Stimulated activated CD8-positive, alpha-beta memory T cell treated with anti-CD3 and anti-CD28 coated beads, Interleukin-4, amount 100 ng/mL, for 24 hours (primary cell): ENCODE measurements around the gene SLC51B.
"Not testable (repeated sequence)": the region's sequence is repeated elsewhere in the genome, so short reads cannot be mapped to it uniquely, and the experiment has no call there.

Source experiments
- DNase-seq: peaks from one replicate; pipeline ENCODE4 v3.0.0-alpha.2; 2020; ENCODE audit warnings: low read depth

The SLC51B gene

GRCh38 chr15:65066635-65067316 is 21.6 kb downstream of the SLC51B start:
- DNase-seq: no peak

GRCh38 chr15:65067317-65067644 is 22.1 kb downstream of the SLC51B start:
- no peak for DNase-seq

DNA sequence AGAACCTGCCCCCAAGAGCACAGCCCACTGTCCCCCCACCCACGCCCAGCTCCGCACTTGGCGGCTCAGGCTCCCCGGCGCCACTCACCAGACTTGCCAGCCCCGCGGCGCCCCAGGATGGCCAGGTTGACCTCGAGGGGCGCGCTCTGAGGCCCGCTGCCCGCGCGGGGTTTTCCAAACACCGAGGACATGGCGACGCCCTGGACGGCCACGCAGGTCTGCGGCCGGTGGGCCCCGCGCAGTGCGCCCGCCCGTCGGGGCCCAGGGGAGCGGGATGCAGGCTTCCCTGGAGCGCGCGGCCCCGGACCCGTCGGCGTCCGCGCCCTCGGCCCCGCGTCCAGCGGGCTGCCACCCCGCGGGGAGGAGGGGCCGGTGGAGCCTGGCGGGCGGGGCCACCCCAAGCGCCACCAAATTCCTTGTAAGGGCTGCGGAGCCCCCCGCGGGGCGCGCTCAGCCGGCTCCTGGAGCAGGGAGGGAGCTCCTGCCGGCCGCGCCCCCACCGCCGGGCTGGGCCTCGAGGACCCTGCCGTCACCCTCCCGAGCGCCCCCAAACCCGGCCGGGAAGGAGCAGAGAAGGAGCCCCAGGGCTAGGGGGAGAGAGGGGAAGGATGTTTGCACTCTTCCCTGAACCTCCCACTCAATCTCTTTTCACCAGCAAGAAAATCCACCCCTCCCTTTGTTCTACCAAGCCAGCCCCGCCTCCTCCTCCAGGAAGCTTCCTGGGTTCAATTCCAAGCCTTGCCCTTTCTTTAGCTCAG is 22.6 kb downstream of the SLC51B start, which contains the start of gene RASL12:
RASL12 (minus strand) TSS at position 347 of the 758 bp plus-strand sequence; CDS start at position 191, 156 bp downstream.
- DNase-seq: no peak

DNA sequence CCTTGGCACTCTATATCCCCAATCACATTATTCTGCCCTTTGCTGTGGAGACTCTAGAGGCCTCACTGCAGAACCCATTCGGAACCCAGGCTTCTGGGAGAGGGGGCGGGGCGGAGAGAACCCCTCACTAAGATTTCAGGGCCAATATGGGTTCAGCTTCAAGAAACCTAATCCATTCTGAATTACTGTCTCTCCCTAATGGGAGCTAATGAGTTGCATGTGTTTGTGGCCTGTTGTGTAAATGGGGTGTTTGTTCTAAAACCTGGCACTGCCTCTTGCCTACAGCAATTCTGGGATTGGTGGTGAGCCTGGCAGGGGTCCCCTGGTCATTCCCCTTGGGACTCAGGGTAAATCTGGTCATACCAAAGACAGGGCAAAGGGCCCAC is 23.2 kb downstream of the SLC51B start:
- no peak for DNase-seq

DNA sequence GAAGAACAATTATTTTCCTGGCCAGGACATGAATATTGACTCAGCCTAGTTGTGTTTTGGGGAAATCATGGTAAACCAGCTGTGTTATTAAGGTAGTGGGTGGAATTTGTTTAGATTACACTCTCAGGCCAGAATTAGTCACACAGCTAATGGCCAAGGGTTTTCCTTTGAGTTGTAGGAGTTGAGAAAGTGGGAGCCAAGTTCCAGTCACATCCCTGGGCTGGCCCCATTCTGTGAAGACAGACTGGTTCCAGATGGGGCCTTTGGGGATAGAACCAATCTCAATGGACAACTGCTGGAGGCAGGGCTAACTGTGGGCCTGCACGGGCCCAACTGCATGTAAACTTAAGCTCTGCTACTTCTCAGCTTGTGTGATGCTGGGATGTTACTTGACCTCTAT is 24.0 kb downstream of the SLC51B start:
- no peak for DNase-seq

DNA sequence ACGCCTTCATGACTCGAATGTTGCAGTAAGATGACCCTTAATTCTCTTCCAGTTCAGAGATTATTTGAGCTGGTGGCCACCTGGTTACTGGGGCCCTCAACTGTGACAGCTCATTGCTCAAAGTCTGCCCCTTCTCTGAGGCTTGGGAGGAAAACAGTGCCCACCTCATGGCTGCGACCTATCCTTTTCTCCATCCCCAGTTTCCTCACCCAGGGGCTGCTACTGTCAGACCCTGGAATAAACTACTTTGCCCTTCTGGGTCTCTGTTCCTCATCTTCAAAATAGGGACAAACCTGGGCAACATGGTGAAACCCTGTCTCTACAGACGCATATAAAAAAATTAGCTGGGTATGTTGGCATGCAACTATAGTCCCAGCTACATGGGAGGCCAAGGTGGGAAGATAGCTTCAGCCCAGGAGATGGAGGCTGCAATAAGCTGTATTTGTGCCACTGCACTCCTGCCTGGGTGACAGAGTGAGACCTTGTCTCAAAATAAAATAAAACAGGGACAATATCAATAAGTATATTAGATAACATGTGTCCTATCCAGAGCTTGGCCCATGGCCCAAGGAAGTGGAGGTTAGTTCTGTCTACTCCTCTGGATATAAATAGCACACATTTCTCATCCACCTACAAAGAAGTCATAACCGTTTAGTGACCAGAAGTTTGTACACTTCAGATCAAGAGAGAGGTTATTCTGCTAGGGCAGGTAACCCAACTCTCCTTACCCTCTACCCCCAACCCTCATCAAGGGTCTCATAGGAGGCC is 24.8 kb downstream of the SLC51B start:
- no peak for DNase-seq

DNA sequence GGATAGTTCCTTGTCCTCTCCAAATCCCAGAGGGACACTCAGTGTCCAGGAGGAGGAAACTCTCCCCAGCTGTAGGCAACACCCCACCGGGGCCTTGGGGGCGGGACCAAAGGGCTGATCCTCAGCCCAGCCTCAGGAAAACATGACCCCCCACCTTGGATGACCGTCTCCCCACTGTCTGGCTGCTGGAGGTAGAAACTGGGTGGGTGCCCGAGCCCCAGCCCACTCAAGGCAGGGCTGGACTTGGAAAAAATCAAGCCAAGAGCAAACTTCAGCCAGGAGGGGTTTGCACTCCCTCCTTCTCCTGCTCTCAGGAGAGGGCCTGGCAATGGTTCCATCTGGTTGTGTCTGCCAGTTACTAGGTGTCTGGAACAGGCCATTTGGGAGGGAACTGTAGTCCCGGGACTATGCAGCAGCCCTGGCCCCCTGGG is 26.2 kb downstream of the SLC51B start:
- no peak for DNase-seq

GRCh38 chr15:65072027-65072426 is 26.8 kb downstream of the SLC51B start:
- no peak for DNase-seq

DNA sequence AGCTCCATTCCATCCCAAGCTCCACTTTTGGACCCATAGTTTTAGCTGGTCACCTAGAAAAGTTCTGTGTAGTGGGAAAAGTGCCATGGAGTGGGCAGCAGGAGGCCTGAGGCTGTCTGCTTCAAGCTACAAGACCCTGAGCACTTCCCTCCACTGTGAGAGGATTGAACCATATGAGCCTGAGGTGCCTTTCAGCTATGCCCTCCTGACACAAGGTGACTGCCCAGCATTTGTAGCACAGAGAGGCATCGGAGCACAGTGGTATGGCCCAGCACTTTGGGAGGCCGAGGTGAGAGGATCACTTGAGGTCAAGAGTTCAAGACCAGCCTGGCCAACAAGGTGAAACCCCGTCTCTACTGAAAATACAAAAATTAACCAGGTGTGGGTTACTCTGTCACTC is 27.4 kb downstream of the SLC51B start:
- no peak for DNase-seq

DNA sequence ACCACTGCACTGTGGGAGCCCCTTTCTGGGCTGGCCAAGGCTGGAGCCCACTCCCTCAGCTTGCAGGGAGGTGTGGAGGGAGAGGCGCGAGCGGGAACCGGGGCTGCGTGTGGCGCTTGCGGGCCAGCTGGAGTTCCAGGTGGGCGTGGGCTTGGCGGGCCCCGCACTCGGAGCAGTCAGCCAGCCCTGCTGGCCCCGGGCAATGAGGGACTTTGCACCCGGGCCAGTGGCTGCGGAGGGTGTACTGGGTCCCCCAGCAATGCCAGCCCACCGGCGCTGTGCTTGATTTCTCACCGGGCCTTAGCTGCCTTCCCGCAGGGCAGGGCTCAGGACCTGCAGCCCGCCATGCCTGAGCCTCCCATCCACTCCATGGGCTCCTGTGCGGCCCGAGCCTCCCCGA is 29.8 kb downstream of the SLC51B start:
- not testable (repeated sequence) for DNase-seq

- DNase-seq: not testable (repeated sequence)
Measured at GRCh38 chr15:65075607-65076395, 30.6 kb downstream of the SLC51B start.

DNA sequence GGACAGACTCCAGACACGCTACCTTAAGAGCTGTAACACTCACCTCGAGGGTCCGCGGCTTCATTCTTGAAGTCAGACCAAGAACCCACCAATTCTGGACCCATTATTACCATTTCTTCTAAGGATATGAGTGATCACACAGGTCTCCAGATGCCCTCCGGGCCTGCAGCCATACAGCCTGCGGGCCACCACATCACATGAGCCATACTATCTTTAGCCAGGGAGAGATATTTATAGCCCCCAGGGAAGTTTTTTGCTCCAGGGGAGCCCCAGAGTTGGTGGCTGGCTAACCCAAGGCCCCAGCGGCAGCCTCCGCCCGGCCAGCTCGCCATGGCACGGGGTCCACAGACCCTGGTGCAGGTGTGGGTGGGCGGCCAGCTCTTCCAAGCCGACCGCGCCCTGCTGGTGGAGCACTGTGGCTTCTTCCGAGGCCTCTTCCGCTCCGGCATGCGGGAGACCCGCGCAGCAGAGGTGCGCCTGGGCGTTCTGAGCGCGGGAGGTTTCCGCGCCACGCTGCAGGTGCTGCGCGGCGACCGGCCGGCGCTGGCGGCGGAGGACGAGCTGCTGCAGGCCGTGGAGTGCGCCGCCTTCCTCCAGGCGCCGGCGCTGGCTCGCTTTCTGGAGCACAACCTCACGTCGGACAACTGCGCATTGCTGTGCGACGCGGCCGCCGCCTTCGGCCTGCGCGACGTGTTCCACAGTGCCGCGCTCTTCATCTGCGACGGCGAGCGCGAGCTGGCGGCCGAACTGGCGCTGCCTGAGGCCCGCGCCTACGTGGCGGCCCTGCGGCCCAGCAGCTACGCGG is 31.5 kb downstream of the SLC51B start, which contains the start of gene KBTBD13:
KBTBD13 (plus strand) TSS at position 261 of the 805 bp plus-strand sequence; CDS start at position 331, 70 bp downstream.
- DNase-seq: no peak

DNA sequence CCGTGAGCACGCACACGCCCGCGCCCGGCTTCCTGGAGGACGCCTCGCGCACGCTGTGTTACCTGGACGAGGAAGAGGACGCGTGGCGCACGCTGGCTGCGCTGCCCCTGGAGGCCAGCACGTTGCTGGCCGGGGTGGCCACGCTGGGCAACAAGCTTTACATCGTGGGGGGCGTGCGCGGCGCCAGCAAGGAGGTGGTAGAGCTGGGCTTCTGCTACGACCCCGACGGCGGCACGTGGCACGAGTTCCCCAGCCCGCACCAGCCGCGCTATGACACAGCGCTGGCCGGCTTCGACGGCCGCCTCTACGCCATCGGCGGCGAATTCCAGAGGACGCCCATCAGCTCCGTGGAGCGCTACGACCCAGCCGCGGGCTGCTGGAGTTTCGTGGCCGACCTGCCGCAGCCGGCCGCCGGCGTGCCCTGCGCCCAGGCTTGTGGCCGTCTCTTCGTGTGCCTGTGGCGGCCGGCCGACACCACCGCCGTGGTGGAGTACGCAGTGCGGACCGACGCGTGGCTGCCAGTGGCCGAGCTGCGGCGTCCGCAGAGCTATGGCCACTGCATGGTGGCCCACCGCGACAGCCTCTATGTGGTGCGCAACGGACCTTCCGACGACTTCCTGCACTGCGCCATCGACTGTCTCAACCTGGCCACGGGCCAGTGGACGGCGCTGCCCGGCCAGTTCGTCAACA is 32.2 kb downstream of the SLC51B start:
- no peak for DNase-seq

DNA sequence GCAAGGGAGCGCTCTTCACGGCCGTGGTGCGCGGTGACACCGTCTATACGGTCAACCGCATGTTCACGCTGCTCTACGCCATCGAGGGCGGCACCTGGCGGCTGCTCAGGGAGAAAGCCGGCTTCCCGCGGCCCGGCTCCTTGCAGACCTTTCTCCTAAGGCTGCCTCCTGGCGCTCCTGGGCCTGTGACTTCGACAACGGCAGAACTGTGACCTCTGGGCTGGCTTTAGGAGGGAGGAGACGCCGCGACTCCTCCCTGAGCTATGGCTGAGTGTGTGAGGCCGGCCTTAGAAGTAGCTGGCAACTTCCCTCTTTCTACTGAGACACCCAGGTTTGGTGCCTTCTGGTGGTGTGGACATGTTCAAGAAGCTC is 32.8 kb downstream of the SLC51B start:
- DNase-seq: peak; percentile 37

DNA sequence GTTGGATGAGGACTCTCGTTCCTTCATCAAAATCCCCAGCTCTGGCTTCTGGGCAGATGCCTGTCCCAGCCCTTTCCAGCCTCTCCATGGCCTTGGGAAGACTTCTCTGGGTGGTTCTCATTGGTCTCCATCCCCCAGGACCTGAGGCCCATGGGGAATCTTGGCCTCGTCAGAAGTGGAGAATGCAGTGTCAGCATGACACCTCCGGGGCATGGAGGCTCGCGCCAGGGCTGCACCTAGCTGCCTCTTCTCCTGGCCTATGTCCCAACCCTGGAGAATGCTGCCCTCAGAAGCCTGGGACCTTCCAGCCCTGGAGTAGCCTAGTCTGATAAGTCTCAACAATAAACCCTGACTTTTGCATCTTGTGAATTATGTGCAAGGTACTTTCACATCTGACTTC is 34.4 kb downstream of the SLC51B start:
- no peak for DNase-seq

DNA sequence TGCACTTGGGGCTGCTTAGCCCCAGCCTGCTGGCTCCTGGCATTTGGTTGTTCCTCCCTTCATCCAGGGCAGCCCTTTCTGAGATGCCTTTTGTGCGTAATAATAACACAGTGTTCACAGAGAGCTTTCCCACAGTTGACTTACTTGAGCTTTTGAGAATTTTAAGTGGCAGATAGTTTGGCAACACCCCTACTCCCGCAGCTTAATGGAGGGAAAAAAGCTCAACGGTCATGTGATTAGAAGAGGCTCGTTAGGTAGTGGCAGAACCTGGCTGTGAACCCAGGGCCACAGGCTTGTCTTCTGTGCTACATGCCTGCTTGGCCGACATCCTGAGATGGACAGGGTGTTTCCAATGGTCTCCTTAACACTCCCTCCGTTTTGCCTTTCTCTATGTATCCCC is 36.1 kb downstream of the SLC51B start:
- DNase-seq: no peak

DNA sequence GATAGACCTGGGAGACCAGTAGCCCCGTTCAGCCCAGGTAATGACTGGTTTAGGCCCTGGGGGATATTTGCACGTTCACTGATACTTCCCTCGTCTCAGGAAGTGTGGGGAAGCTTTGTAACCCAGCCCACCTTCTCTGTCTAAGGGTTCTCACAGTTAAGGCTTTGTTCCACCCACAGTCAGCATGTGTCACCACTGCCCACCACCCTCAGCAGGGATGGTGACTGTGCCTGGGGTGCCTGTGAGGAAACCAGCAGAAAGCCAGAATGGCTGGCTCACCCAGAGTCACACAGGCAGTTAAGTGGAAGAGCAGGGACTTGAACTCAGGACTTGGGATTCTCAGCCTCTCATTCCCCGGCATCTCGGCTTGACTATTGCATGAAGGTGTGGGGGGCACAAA is 36.6 kb downstream of the SLC51B start:
- DNase-seq: no peak

DNA sequence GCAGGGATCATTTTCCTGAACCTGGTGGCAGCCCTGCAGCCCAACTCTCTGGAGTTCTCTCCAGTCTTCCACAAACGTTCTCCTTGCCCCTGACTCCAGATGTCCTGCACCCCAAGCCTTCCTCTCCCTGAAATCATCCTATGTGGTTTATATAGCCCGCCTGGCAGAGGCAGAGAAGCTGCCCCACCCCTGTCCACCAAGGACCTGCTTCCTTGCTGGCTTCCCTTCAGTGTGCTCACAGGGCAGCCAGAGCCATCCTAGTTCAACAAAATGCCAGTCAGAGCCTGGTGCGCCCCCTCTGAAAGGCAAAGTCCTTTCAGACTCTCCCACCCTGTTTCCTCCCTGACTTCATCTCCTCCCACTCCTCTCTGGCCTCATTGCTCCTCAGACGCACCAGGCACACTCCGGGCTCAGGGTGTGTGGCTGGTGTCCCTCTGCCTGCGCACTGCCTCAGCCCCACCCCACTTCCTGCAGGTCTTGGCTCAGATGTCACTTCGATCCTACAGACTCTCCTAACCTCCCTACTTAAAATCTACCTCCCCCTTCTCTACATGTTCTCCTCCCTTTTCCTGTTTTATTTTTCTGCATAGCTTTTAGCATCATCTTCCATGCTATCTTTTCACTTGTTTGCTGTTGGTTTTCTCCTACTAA is 37.2 kb downstream of the SLC51B start:
- DNase-seq: no peak

- no peak for DNase-seq
Measured at GRCh38 chr15:65083262-65083701, 38.1 kb downstream of the SLC51B start.
